IPS-18c (cell line): ENCODE data around the gene SEC61B.
A peak's percentile ranks its signal among the peaks of the same experiment; 100 is the strongest.
"Not testable (repeated sequence)": the region's sequence is repeated elsewhere in the genome, so short reads cannot be mapped to it uniquely, and the experiment has no call there.

Experiments
- H3K4me3 ChIP-seq: 2 replicates; pipeline ENCODE4 v1.7.0; 2013; ENCODE audit warnings: low read depth, mild to moderate bottlenecking, low read length, moderate library complexity; ENCODE audit not compliant: insufficient read depth
- H3K9me3 ChIP-seq: one replicate; pipeline ENCODE4 v1.6.1; 2013; ENCODE audit warnings: mild to moderate bottlenecking, low read length, moderate library complexity; ENCODE audit not compliant: control insufficient read depth, insufficient read depth

Gene SEC61B

DNA sequence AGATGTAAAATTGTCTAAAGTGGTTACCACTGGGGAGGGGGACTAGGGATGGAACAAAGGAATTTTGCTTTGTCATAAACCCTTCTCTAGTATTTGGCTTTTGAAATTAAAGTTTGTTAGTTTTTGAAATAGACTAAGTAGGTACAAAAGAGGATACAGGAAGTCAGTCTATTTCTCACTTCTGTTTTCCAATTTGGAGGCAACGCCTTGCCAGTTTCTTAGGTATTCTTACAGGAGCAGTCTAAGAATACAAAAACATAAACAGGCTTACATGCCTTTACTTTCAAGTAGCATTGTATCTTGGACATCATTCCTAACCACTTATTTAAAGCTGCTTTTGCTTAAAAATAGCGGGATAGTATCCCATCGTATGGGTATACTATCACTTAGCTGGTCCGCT lies 34.8 kb upstream of the SEC61B start:
- H3K4me3 ChIP-seq = no peak overlapping the region
- no peaks in the 10 kb centered on the region for H3K9me3 ChIP-seq

DNA sequence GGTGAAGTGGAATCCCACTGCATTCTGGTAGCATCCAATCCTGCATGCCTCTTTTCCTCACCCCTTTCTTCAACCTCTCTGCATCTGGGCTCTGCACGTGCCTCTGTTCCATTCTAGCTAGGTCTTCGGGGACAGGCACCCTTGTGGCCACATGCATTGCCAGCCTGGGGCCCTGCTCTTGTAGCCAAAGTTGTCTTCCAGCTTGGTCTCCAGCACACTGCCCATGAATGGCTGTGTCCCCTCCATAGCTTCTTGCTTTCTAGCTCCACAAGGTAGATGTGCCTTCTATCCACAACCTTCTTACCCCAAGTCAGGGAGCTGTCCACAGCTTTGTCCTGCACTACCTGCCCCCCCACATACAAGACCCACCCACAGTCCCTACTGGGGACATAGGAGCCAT lies 32.9 kb upstream of the SEC61B start:
- no peak overlapping the region for H3K4me3 ChIP-seq
- no peaks in the 10 kb centered on the region for H3K9me3 ChIP-seq

- H3K4me3 ChIP-seq = no peak overlapping the region
Measured at GRCh38 chr9:99189887-99190596, 32.0 kb upstream of the SEC61B start.

DNA sequence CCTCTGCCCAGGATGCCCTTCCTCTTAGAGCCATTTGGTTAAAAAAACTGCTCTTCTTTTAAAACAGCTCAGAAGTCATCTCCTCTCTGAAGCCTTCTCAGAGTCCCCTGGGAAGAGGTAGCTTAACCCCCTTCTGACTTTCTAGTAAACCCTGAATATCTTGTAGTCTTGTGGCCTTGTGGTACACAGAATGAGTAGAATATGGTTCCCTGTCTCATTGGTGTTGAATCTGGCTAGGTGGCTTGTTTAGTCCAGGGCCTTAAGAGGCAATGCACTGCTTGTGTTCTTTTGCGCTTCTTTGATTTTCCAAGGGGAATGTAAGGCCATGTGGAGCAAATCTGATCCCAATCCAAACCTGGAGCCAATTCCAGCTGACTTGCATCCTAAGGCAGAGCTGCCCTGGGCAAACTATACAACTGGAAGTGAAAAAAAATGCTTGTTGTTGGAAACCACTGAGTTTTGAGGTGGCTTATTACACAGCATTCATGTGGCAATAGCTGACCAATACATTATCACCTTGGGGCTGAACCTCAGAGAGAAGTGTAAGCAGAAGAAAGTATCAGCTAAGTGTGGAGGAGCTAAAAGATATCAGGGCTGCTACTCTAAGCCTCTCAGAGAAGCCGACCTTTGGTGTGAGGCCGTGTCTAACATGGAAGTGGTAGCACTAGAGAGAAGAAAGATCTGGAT lies 31.3 kb upstream of the SEC61B start:
- H3K4me3 ChIP-seq = no peak overlapping the region
- H3K9me3 ChIP-seq = no peaks in the 10 kb centered on the region

More at GRCh38 chr9:99189887-99190596, 32.0 kb upstream of the SEC61B start:
- no peaks in the 10 kb centered on the region for H3K9me3 ChIP-seq

DNA sequence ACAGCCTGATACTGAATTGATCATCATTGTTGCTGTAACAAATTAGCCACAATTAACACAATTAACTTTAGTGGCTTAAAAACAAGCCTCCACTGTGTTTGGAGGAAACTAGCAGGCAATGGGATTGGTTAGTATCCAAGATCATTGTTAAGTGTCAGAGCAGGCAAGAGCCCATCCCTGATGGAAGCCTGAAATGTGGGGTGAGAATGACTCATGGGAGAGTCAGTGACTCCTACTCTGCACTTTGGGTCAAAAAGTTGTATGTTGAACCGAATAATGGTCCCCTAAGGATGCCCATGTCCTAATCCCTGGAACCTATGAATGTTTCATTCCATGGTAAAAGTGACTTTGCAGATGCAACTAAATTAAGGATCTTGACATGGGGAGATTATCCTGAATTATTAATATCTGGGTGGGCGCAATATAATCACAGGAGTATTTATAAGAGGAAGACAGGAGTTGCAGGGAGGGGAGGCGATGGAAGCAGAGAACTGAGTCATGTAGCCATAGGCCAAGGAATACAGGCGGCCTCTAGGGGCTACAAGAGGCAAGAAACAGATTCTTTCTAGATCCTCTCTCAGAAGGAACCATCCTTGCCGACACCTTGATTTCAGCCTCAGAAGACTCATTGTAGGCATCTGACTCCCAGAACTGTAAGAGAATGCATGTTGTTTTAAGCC lies 29.2 kb upstream of the SEC61B start:
- Histone ChIP-seq H3K4me3 (no peak overlapping the region), H3K9me3 (no peaks in the 10 kb centered on the region)

DNA sequence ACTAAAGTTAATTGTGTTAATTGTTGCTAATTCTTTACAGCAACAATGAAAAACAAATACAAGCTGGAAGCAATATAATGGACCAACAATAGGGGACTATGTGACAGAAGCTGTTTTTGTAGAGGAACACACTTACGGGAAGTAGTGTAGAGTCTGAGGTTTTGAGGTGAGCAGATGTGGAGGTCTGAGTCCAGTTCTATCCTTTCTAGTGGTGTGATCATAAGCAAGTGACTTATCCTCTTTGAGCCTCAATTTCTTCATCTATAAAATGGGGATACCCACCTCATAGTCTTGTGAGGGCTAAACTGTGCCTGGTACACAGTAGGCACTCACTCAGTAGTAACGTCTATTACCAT lies 28.6 kb upstream of the SEC61B start:
- H3K4me3 ChIP-seq = no peak overlapping the region
- H3K9me3 ChIP-seq = no peaks in the 10 kb centered on the region

- H3K9me3 ChIP-seq, H3K4me3 ChIP-seq: not testable (repeated sequence)
Measured at GRCh38 chr9:99196484-99196883, 25.6 kb upstream of the SEC61B start.

DNA sequence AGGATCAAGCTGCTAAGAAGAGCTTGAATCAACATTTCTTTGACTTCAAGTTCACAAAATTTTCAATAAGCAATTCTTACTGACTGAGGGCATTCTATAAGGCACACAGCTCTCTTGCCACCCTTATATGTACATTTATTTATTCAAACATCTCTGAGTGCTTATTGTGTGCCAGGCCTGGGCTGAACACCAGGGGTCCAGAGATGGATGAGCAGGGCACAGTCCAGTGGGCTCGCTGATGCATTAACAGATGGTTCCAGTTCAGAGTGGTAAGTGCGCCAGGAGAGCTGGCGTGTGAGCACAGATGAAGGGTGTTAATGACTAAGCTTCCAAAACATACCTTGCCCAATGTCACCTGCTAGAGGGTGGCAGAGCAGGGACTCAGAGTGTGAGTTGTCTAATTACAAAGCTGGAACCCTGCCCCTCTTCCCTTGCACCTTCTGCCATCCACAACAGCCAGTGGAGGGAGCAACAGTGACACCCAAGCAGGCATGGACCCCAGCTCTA lies 24.9 kb upstream of the SEC61B start:
- Histone ChIP-seq H3K9me3 (no peaks in the 10 kb centered on the region), H3K4me3 (no peak overlapping the region)

DNA sequence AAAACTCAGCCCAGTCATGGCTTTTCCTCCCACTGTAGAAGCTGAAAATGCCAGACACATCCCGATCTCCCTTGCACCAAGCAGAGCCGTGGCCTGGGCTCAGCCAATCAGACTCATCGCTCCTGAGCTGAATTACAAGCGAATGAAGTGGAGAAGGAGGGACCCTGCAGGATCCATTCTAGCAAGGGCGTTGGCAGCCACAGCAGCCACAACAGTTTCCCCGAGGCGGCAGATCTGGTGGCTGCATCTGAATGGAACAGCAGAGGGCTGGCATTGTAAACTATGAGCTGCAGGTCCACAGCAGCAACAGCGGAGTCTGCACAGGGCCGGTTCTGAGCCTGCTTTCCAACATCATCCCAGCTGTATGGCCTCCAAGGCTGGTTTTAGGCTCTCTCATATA lies 24.1 kb upstream of the SEC61B start:
- H3K9me3 ChIP-seq = no peaks in the 10 kb centered on the region
- H3K4me3 ChIP-seq = no peak overlapping the region

DNA sequence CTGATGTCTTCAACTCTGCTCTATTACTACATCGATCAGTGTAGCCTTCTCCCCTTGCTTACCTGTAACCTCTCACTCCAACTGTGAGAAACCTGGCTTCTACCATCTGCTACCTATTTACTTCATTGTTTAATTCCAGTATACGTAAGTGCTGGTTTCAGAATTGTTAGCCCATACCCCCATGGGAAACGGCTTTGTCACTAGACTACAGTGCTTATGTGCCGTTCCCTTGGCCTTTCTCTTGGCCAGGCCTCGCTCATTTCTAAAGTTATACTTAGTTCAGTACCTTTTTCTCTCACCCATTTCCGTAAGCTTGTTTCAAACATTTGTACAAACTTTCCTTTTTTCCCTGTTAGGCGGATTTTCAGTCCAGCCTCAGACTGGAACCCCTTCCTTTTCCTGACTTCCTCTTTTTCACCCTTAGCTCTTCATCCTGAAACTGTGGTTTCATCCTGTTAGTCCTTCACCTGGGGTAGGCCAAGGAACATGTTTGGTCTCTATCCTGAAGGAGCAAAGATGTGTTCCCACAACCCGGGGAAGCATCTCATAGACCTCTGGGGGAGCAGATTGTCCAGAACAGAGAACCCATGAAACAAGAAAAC lies 22.0 kb upstream of the SEC61B start:
- no peaks in the 10 kb centered on the region for H3K9me3 ChIP-seq
- no peak overlapping the region for H3K4me3 ChIP-seq

DNA sequence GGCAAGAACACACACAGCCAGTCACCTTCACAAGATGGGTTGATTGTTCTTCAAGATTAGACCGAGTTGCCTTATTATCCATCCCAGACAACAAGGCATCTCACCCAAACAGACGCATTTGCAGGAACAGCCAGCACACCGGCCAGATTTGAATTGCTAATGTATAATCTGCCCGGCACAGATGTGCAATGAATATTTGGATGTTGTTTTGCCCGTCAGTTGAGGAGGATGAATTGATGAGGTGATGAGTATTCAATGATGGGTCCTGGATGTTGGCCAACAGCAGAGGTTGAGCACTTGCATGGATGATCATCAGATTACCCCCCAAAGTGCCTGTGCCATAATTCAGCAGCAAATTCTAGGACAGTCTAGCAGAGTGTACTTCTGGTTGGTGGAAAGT lies 20.5 kb upstream of the SEC61B start:
- no peak overlapping the region for H3K4me3 ChIP-seq
- H3K9me3 ChIP-seq = no peaks in the 10 kb centered on the region

GRCh38 chr9:99210572-99210971 lies 11.5 kb upstream of the SEC61B start:
- Histone ChIP-seq H3K4me3 (no peak overlapping the region), H3K9me3 (no peaks in the 10 kb centered on the region)

DNA sequence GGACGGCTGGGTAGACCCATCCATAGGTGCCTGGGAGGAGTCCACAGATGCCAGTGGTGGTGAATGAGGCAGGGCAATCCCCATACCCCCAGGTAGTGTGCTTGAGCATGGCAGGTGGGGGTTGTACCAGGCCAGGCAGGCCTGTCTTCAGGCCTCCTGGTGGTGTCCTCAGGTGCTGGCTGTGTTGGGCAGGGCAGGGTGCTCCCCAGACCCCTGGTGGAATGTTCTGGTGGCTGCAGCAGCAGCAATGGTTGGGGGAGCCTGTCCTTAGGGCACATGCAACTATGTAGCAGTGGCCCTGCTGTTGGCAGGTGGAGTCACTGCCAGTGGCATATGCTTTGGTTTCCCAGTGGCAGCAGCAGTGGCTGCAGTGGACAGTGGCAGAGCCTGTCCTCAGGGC lies 10.3 kb upstream of the SEC61B start:
- Histone ChIP-seq H3K9me3 (no peaks in the 10 kb centered on the region), H3K4me3 (no peak overlapping the region)

DNA sequence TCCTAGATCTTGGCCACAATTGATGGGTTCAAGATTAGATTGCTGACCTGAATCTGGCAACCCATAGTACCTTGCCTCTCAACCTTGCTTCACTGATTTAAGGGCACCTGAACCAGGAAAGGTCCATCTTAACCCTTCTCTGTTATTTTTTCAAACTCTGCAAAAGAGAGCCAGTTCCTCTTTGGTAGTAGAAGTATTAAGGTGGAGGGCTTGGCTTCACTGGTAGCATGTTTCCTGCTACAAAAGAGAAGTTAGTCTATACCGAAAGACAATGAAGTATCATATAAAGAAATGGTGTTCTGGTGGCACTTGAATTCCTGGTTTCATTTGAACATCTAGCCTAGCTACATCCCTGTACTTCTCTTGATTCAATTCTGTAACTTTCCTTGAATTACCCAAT lies 8.9 kb upstream of the SEC61B start:
- Histone ChIP-seq H3K4me3 (no peak overlapping the region), H3K9me3 (no peaks in the 10 kb centered on the region)

- no peak overlapping the region for H3K4me3 ChIP-seq
Measured at GRCh38 chr9:99216073-99216472, 6.0 kb upstream of the SEC61B start.

GRCh38 chr9:99220011-99220410 lies 2.1 kb upstream of the SEC61B start:
- H3K4me3 ChIP-seq = no peak overlapping the region
- no peaks in the 10 kb centered on the region for H3K9me3 ChIP-seq

More at GRCh38 chr9:99216073-99216472, 6.0 kb upstream of the SEC61B start:
- no peaks in the 10 kb centered on the region for H3K9me3 ChIP-seq

GRCh38 chr9:99221266-99221620 lies 839 bp upstream of the SEC61B start:
- Histone ChIP-seq H3K4me3 (peak overlapping the region; percentile 93), H3K9me3 (no peaks in the 10 kb centered on the region)
